T-cell (primary cell): ENCODE data around the gene L3MBTL3. TPM values are rescaled to one million over a fixed set of nuclear protein-coding genes. Genes with fewer than 3 reads are reported as not detected.

Source experiments
- ATAC-seq, 4 experiments: fragments of 200-7000 bp in 3 of 4; fragments of 150-1000 bp in 1 of 4; cut with Tn5 transposase; replicated peaks in 1 of 4; 1 replicate in 3 of 4; 2 replicates in 1 of 4; pipeline ENCODE4 v1.10.0; 2021; ENCODE audit warnings: moderate library complexity in 3 of 4, mild to moderate bottlenecking in 2 of 4, moderate number of reproducible peaks in 1 of 4
- CTCF ChIA-PET, 2 donors: fragments of 300-600 bp; sonication (Branson Sonifier 250); formaldehyde crosslinking; loops; one replicate each; lab custom pipeline; 2022; ENCODE audit warnings: antibody characterized with exemption in 2 of 2; lab: Charles Lee
- POLR2A ChIA-PET, 2 donors: fragments of 300-600 bp; sonication (Branson Sonifier 250); formaldehyde crosslinking; loops; one replicate each; lab custom pipeline; 2022; ENCODE audit warnings: antibody characterized with exemption in 2 of 2; lab: Charles Lee
- DNase-seq, 35 experiments: peaks; one replicate each; pipeline versions ENCODE4 v3.0.0 to v3.0.0-alpha.2; 2013 to 2023
- H3K27ac ChIP-seq: one replicate; pipeline ENCODE4 v1.5.1; 2013; ENCODE audit warnings: low read length
- H3K27me3 ChIP-seq, 2 experiments: replicated peaks in 1 of 2; 1 replicate in 1 of 2; 2 replicates in 1 of 2; pipeline versions ENCODE4 v1.6.1 to v1.7.0; 2013; ENCODE audit warnings: low read length in 1 of 2, mixed read lengths in 1 of 2; ENCODE audit not compliant: control insufficient read depth in 2 of 2, insufficient read depth in 2 of 2; ENCODE audit errors: extremely low read depth in 1 of 2
- H3K36me3 ChIP-seq, 2 donors: 1 replicate in 1 of 2; 2 replicates in 1 of 2; pipeline versions ENCODE4 v1.6.1 to v1.7.0; 2013; ENCODE audit warnings: low read length in 1 of 2; ENCODE audit not compliant: control insufficient read depth in 2 of 2, insufficient read depth in 1 of 2; ENCODE audit errors: extremely low read depth in 1 of 2
- H3K4me1 ChIP-seq, 2 experiments: 1 replicate in 1 of 2; 2 replicates in 1 of 2; pipeline versions ENCODE4 v1.6.1 to v1.7.0; 2013; ENCODE audit warnings: low read length in 2 of 2, mixed read lengths in 1 of 2; ENCODE audit not compliant: insufficient read depth in 2 of 2, control insufficient read depth in 1 of 2; ENCODE audit errors: extremely low read depth in 1 of 2
- H3K4me3 ChIP-seq, 2 donors: 1 replicate in 1 of 2; 2 replicates in 1 of 2; pipeline versions ENCODE4 v1.5.1 to v1.7.0; 2013; ENCODE audit warnings: mild to moderate bottlenecking in 2 of 2, low read length in 1 of 2, moderate library complexity in 1 of 2; ENCODE audit not compliant: control insufficient read depth in 1 of 2; ENCODE audit errors: extremely low read depth in 1 of 2
- H3K9me3 ChIP-seq: 2 replicates; pipeline ENCODE4 v1.7.0; 2013
- H3K27ac Mint-ChIP-seq, 2 donors: one replicate each; pipeline ENCODE4 v1.8.0; 2020 to 2021; ENCODE audit warnings: mild to moderate bottlenecking in 2 of 2, mixed read lengths in 2 of 2
- H3K27me3 Mint-ChIP-seq, 2 donors: one replicate each; pipeline ENCODE4 v1.8.0; 2021 to 2022; ENCODE audit warnings: mixed read lengths in 2 of 2
- H3K36me3 Mint-ChIP-seq: one replicate; pipeline ENCODE4 v1.8.0; 2021; ENCODE audit warnings: mixed read lengths
- H3K4me1 Mint-ChIP-seq, 3 donors: one replicate each; pipeline ENCODE4 v1.8.0; 2020 to 2022; ENCODE audit warnings: mixed read lengths in 3 of 3, mild to moderate bottlenecking in 1 of 3
- H3K4me3 Mint-ChIP-seq, 3 donors: one replicate each; pipeline ENCODE4 v1.8.0; 2020 to 2022; ENCODE audit warnings: mild to moderate bottlenecking in 3 of 3, mixed read lengths in 3 of 3, moderate library complexity in 3 of 3
- H3K9me3 Mint-ChIP-seq, 3 donors: one replicate each; pipeline ENCODE4 v1.8.0; 2020 to 2022; ENCODE audit warnings: mixed read lengths in 3 of 3
- WGBS: methylation state at CpG from one replicate; pipeline ENCODE4 v1.1.5; 2013; ENCODE audit warnings: missing lambda C conversion rate; ENCODE audit not compliant: insufficient coverage; 5-methylcytosine and 5-hydroxymethylcytosine counted together
- total RNA-seq, 35 experiments: library from RNA in 6 of 35; stranded (reverse) in 6 of 35; fragments of 120-200 nt in 1 of 35; gene quantifications; one replicate each; pipeline versions ENCODE4 v1.2.1 to v1.2.4 and lab custom pipeline; 2013 to 2026

The L3MBTL3 gene
- total RNA-seq, 5 donors from 2014 or later (not counting 1 experiment from before 2014, with no cell fraction given): 22.5 to 52.8 (median 30.4) TPM

- no peak overlapping the region for H3K4me3 Mint-ChIP-seq
- no peaks in the 10 kb centered on the region for H3K9me3 Mint-ChIP-seq
- Histone ChIP-seq H3K27me3 (no peaks in the 10 kb centered on the region), H3K4me3 (no peak overlapping the region), H3K27ac (no peak overlapping the region), H3K36me3 (peaks cover 0 to 39% of the 10 kb centered on the region in 2 donors), H3K4me1 (peaks cover 0 to 4% of the 10 kb centered on the region in 2 experiments), H3K9me3 (no peaks in the 10 kb centered on the region)
- peaks cover 8 to 17% (median 9%) of the 10 kb centered on the region in 3 donors for H3K4me1 Mint-ChIP-seq
- H3K27ac Mint-ChIP-seq: no peak overlapping the region
- peaks cover 72% of the 10 kb centered on the region for H3K36me3 Mint-ChIP-seq
- ChIA-PET POLR2A (interaction anchor here in 1 of 2 donors (0.7 kb wide), 2 partner anchors 18 to 34 kb away, joined by 3 to 7 read pairs; no protein-coding TSS in a partner anchor), CTCF (no interaction called here)
- WGBS: 100% methylated on average over 2 of the region's 4 CpGs
- ATAC-seq (no peak), DNase-seq (no peak)
- no peaks in the 10 kb centered on the region for H3K27me3 Mint-ChIP-seq
Observed at GRCh38 chr6:130098317-130098716, 79.9 kb downstream of the L3MBTL3 start.

GRCh38 chr6:130099119-130099518 lies 80.7 kb downstream of the L3MBTL3 start:
- H3K4me3 Mint-ChIP-seq: no peak overlapping the region
- H3K36me3 Mint-ChIP-seq: peaks cover 73% of the 10 kb centered on the region

GRCh38 chr6:130105996-130106704 lies 87.8 kb downstream of the L3MBTL3 start:
- Mint-ChIP-seq H3K36me3 (peaks cover 69% of the 10 kb centered on the region), H3K27ac (no peak overlapping the region), H3K27me3 (no peaks in the 10 kb centered on the region), H3K4me3 (no peak overlapping the region), H3K9me3 (peaks cover 0 to 3% (median 0%) of the 10 kb centered on the region in 3 donors), H3K4me1 (peaks cover 8 to 29% (median 12%) of the 10 kb centered on the region in 3 donors)
- CTCF ChIA-PET: no interaction called here
- DNase-seq (no peak), ATAC-seq (no peak)
- no peaks in the 10 kb centered on the region for H3K4me1 ChIP-seq
- peaks cover 0 to 15% of the 10 kb centered on the region in 2 donors for H3K36me3 ChIP-seq
- H3K27me3 ChIP-seq: no peaks in the 10 kb centered on the region
- no peak overlapping the region for H3K27ac ChIP-seq
- POLR2A ChIA-PET: no interaction called here
- WGBS: no CpG with 5 or more reads among the region's 4 CpGs
- H3K9me3 ChIP-seq: no peaks in the 10 kb centered on the region
- H3K4me3 ChIP-seq: no peak overlapping the region

More at GRCh38 chr6:130099119-130099518, 80.7 kb downstream of the L3MBTL3 start:
- Mint-ChIP-seq H3K27me3 (no peaks in the 10 kb centered on the region), H3K27ac (no peak overlapping the region), H3K4me1 (peaks cover 4 to 9% (median 5%) of the 10 kb centered on the region in 3 donors), H3K9me3 (no peaks in the 10 kb centered on the region)
- DNase-seq (no peak), ATAC-seq (no peak)
- Histone ChIP-seq H3K9me3 (no peaks in the 10 kb centered on the region), H3K4me1 (no peaks in the 10 kb centered on the region), H3K27me3 (no peaks in the 10 kb centered on the region), H3K27ac (no peak overlapping the region), H3K4me3 (no peak overlapping the region), H3K36me3 (peaks cover 0 to 42% of the 10 kb centered on the region in 2 donors)
- ChIA-PET POLR2A (interaction anchor here in 1 of 2 donors (0.5 kb wide), 1 partner anchor 103 kb away, joined by 3 read pairs; no protein-coding TSS in a partner anchor), CTCF (no interaction called here)
- WGBS: no CpG with 5 or more reads among the region's 3 CpGs

GRCh38 chr6:130107710-130108109 lies 89.3 kb downstream of the L3MBTL3 start:
- no CpG with 5 or more reads among the region's 1 CpG for WGBS
- CTCF ChIA-PET: interaction anchor here in 1 of 2 donors (0.6 kb wide), 1 partner anchor 546 kb away, joined by 4 read pairs; no protein-coding TSS in a partner anchor
- Histone ChIP-seq H3K9me3 (no peaks in the 10 kb centered on the region), H3K27me3 (no peaks in the 10 kb centered on the region), H3K27ac (no peak overlapping the region), H3K36me3 (peaks cover 0 to 9% of the 10 kb centered on the region in 2 donors), H3K4me1 (no peaks in the 10 kb centered on the region), H3K4me3 (no peak overlapping the region)
- Mint-ChIP-seq H3K27me3 (no peaks in the 10 kb centered on the region), H3K9me3 (peaks cover 0 to 3% (median 0%) of the 10 kb centered on the region in 3 donors), H3K4me3 (no peak overlapping the region), H3K27ac (peak overlapping the region; percentile 33 to 73), H3K4me1 (peaks cover 12 to 27% (median 17%) of the 10 kb centered on the region in 3 donors), H3K36me3 (peaks cover 69% of the 10 kb centered on the region)
- POLR2A ChIA-PET: interaction anchor here (0.7 kb wide), 3 partner anchors 13 to 477 kb away, joined by 3 to 13 read pairs (median 9); no protein-coding TSS in a partner anchor
- DNase-seq (no peak), ATAC-seq (no peak)

GRCh38 chr6:130111031-130111430 lies 92.7 kb downstream of the L3MBTL3 start:
- DNase-seq: no peak
- Histone ChIP-seq H3K27me3 (no peaks in the 10 kb centered on the region), H3K4me1 (no peaks in the 10 kb centered on the region), H3K36me3 (peaks cover 0 to 4% of the 10 kb centered on the region in 2 donors), H3K9me3 (no peaks in the 10 kb centered on the region), H3K4me3 (no peak overlapping the region), H3K27ac (no peak overlapping the region)
- Mint-ChIP-seq H3K27me3 (no peaks in the 10 kb centered on the region), H3K4me1 (peaks cover 16 to 39% (median 17%) of the 10 kb centered on the region in 3 donors), H3K27ac (no peak overlapping the region), H3K9me3 (peaks cover 0 to 3% (median 0%) of the 10 kb centered on the region in 3 donors), H3K4me3 (no peak overlapping the region), H3K36me3 (peaks cover 76% of the 10 kb centered on the region)
- no peak for ATAC-seq
- WGBS: 100% methylated on average over 1 of the region's 1 CpG
- CTCF ChIA-PET: interaction anchor here in 1 of 2 donors (0.5 kb wide), 1 partner anchor 96 kb away, joined by 4 read pairs; no protein-coding TSS in a partner anchor
- POLR2A ChIA-PET: no interaction called here

- Mint-ChIP-seq H3K9me3 (peaks cover 0 to 3% (median 3%) of the 10 kb centered on the region in 3 donors), H3K4me3 (no peak overlapping the region), H3K4me1 (peaks cover 11 to 34% (median 21%) of the 10 kb centered on the region in 3 donors), H3K27me3 (no peaks in the 10 kb centered on the region), H3K36me3 (peaks cover 70% of the 10 kb centered on the region), H3K27ac (no peak overlapping the region)
- ChIA-PET CTCF (no interaction called here), POLR2A (no interaction called here)
- no peak for ATAC-seq
- Histone ChIP-seq H3K27me3 (no peaks in the 10 kb centered on the region), H3K4me3 (no peak overlapping the region), H3K36me3 (peaks cover 0 to 4% of the 10 kb centered on the region in 2 donors), H3K27ac (no peak overlapping the region), H3K9me3 (no peaks in the 10 kb centered on the region), H3K4me1 (no peaks in the 10 kb centered on the region)
- no peak for DNase-seq
- WGBS: no CpG with 5 or more reads among the region's 2 CpGs
Observed at GRCh38 chr6:130113201-130113710, 94.9 kb downstream of the L3MBTL3 start.
